T-helper 17 cell (primary cell): ENCODE measurements around the gene OTOL1. TPM values are rescaled to one million over a fixed set of nuclear protein-coding genes. Genes with fewer than 3 reads are reported as not detected.
"Not testable (repeated sequence)": the region's sequence is repeated elsewhere in the genome, so short reads cannot be mapped to it uniquely, and the experiment has no call there.

Source experiments
- ATAC-seq: fragments of 150-1000 bp; cut with Tn5 transposase; 2 replicates; pipeline ENCODE4 v1.10.0; 2021; ENCODE audit warnings: mild to moderate bottlenecking, moderate library complexity
- DNase-seq, 3 donors: peaks; one replicate each; pipeline versions ENCODE4 v3.0.0 to v3.0.0-alpha.2; 2020 to 2021
- H3K9me3 ChIP-seq: one replicate; pipeline ENCODE4 v1.7.0; 2013; ENCODE audit warnings: low read length, mild to moderate bottlenecking; ENCODE audit not compliant: control insufficient read depth, poor library complexity, severe bottlenecking
- H3K27ac Mint-ChIP-seq: one replicate; pipeline ENCODE4 v1.8.0; 2022; ENCODE audit warnings: mild to moderate bottlenecking, moderate library complexity, mixed read lengths
- H3K27me3 Mint-ChIP-seq: one replicate; pipeline ENCODE4 v1.8.0; 2022; ENCODE audit warnings: mixed read lengths
- H3K36me3 Mint-ChIP-seq: one replicate; pipeline ENCODE4 v1.8.0; 2022; ENCODE audit warnings: low read depth, mixed read lengths
- H3K4me1 Mint-ChIP-seq: one replicate; pipeline ENCODE4 v1.8.0; 2022; ENCODE audit warnings: mild to moderate bottlenecking, mixed read lengths
- H3K4me3 Mint-ChIP-seq: one replicate; pipeline ENCODE4 v1.8.0; 2022; ENCODE audit warnings: mild to moderate bottlenecking, moderate library complexity, mixed read lengths
- total RNA-seq, 4 donors: library from RNA in 2 of 4; stranded (reverse) in 2 of 4; gene quantifications; one replicate each; pipeline ENCODE4 v1.2.3 and lab custom pipeline; 2022 to 2026

The OTOL1 gene
- total RNA-seq, 2 donors from 2014 or later, result not detected

- not testable (repeated sequence) for H3K27ac Mint-ChIP-seq, ATAC-seq, H3K4me1 Mint-ChIP-seq, DNase-seq, H3K9me3 ChIP-seq, H3K36me3 Mint-ChIP-seq, H3K4me3 Mint-ChIP-seq
- peaks cover 42% of the 10 kb centered on the region for H3K27me3 Mint-ChIP-seq
Observed at GRCh38 chr3:161490845-161491244, 5.8 kb upstream of the OTOL1 start.

DNA sequence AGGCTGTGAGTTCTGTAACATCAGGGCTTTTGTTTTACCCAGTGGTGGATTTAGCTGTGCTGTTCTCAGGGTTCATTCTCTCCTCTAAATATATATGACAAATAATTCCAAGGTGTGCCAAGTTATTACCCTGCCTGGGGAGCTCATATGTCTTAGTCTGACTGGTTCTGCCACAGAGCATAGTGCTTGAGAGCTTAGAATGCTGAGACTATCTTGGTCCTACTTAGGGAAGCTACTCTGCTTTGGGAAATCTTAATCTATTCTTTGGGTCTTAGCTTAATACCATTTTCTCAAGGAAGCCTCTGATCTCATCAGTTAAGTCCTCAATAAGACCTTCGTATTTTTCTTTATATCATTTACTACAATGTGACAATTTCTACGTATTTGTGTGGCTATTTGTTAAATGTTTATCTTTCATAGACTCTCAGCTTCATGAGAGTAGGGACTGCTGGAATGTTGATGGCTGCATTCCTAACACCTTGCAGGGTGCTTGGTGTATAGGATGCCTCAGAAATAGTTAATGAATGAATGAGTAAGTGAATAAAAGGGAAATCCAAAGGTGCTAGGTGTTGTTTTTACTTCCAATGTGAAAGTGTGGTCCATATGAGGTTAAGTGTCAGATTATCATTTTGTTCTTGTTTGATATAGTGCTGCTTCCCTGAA lies 1.8 kb downstream of the OTOL1 start:
- DNase-seq, result no peak
- no peaks in the 10 kb centered on the region for H3K9me3 ChIP-seq
- ATAC-seq, result no peak
- Mint-ChIP-seq H3K4me3 (no peak overlapping the region), H3K27ac (no peak overlapping the region), H3K4me1 (no peaks in the 10 kb centered on the region), H3K27me3 (peaks cover 22% of the 10 kb centered on the region), H3K36me3 (no peaks in the 10 kb centered on the region)

DNA sequence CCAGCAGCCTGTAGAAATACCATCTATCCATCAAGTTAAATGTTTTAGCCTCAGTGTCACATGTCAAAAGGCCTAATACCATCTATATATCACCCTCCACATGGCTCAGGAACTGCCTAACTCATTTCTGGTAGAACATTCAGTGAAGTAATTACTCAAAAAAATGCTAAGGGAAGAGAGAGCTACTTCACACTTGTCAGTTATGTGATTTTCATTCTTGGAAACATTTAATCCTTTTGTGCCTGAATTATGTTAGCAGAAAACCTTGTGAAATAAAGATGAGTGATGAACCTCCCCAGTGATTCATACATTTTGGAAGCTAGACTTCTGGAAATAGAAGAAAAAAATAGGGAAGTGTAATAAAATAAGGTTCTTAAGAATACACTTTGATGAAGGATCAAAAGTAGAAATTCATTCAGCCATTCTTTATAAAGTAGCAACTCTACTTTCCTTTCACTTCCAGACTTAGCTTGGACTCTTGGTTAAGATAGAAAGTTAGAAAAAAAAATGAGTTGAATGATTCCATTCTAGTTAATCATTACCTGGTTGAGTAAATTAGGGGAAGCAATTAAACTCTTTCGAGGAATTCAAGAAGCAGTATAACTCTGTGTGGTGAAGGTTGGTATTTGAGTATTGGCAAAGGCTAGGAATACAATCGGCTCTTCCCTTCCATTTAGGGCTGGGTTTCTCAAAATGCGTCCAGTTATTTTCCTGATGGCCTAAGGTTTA lies 3.6 kb downstream of the OTOL1 start:
- H3K27me3 Mint-ChIP-seq, result peaks cover 23% of the 10 kb centered on the region
- no peak for ATAC-seq
- no peak for DNase-seq

DNA sequence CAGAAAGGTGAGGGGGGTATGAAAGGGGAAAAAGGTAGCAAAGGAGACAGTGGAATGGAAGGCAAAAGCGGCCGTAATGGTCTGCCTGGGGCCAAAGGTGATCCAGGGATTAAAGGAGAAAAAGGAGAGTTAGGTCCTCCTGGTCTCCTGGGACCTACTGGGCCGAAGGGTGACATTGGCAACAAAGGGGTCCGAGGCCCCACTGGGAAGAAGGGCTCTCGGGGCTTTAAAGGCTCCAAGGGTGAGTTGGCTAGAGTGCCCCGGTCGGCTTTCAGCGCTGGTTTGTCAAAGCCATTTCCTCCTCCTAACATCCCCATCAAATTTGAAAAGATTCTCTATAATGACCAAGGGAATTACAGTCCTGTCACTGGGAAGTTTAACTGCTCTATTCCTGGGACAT lies 6.7 kb downstream of the OTOL1 start:
- no peaks in the 10 kb centered on the region for H3K36me3 Mint-ChIP-seq
- H3K4me1 Mint-ChIP-seq, result no peaks in the 10 kb centered on the region
- ATAC-seq, result no peak

More for the DNA sequence above, 3.6 kb downstream of the OTOL1 start:
- H3K4me3 Mint-ChIP-seq, result no peak overlapping the region
- H3K4me1 Mint-ChIP-seq, result no peaks in the 10 kb centered on the region
- no peak overlapping the region for H3K27ac Mint-ChIP-seq
- H3K9me3 ChIP-seq, result no peaks in the 10 kb centered on the region
- no peaks in the 10 kb centered on the region for H3K36me3 Mint-ChIP-seq

DNA sequence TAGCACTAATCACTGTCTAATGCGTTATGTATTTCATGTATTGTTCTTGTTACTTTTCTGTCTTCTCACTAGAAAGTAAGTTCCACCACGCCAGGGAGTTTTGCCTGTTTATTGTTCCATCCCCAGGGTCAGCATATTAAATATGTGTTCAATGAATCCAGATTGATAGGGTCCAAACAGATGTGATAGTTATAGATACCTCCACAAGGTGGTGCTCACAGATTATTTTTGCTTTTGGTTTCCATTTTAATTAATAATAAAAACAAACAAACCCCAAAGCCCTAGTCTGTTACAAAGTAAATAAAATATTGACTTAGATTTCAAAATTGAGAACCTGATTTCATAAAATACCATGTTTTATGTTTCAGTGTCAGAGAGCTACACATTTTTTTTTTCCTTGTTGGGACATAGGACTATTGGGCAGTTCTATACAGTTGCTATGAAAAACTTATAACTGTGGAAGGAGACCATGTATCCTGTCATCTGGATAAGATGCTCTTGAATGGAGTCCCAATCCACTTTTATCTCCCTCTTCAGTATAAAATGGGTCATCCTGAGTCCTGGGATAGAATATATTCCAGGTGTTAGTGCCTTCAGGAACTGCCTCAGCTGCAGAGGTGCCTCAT lies 12.4 kb downstream of the OTOL1 start:
- DNase-seq, result no peak
- no peak overlapping the region for H3K27ac Mint-ChIP-seq

More for the DNA sequence above, 6.7 kb downstream of the OTOL1 start:
- Mint-ChIP-seq H3K27me3 (peaks cover 23% of the 10 kb centered on the region), H3K27ac (no peak overlapping the region), H3K4me3 (no peak overlapping the region)
- no peak for DNase-seq
- H3K9me3 ChIP-seq, result no peaks in the 10 kb centered on the region

DNA sequence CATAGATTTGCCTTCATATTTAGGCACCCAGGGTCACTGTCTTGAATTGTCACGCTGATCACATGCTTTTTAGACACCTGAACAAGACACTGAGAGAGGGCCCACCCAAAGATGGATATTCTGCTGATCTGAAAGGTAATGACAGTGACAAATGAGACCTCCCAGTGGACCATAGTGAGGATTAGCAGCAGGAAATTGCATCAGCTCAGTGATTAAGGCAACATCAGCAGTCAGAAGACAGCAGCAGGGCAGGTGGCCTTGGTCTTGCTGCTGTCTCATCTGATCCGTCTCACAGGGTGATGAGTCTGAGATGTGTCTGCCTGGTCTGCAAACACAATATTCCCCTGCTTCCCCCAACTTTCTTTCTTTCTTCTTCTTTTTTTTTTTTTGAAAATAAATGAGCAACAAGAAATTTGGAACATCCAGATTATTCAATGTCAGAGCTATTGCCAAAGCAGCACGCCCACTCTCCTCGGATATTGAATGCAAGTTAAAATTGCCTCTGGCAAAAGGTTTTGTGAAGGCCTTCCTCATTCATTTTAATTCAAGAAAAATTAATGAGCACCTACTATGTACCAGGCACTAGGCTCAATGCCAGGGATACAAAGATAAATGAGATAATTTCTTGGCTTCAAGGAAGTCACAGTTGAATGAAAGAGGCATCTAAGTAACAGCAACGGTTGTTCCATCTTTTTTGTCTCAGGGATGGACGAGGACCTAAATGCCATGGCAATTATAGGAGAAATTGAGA lies 14.1 kb downstream of the OTOL1 start:
- H3K27me3 Mint-ChIP-seq, result peaks cover 9% of the 10 kb centered on the region
- no peak overlapping the region for H3K27ac Mint-ChIP-seq
- no peak overlapping the region for H3K4me3 Mint-ChIP-seq
- H3K9me3 ChIP-seq, result peaks cover 3% of the 10 kb centered on the region
- ATAC-seq (no peak), DNase-seq (no peak)
- no peaks in the 10 kb centered on the region for H3K36me3 Mint-ChIP-seq
- H3K4me1 Mint-ChIP-seq, result no peaks in the 10 kb centered on the region

More for the DNA sequence above, 12.4 kb downstream of the OTOL1 start:
- no peaks in the 10 kb centered on the region for H3K27me3 Mint-ChIP-seq
- H3K36me3 Mint-ChIP-seq, result no peaks in the 10 kb centered on the region
- no peak for ATAC-seq
- H3K9me3 ChIP-seq, result no peaks in the 10 kb centered on the region
- H3K4me3 Mint-ChIP-seq, result no peak overlapping the region
- H3K4me1 Mint-ChIP-seq, result no peaks in the 10 kb centered on the region

DNA sequence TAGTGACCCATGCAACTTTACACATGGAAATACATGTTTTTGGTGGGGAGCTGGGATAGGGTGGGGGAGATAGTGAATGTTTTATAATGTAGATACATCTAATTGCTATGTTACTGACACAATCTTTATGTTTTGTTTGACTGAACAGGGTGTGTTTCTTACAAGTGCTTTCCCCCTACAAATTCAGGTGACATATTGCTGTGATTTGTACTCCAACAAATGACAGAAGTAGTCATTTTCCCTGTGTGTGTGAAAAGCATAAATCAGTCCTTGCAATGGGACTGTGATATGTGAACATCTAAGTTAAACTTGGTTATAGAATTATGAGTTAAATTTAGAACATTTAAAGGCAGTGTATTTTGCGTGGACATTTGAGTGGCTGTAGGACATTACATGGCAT lies 27.3 kb downstream of the OTOL1 start:
- H3K4me3 Mint-ChIP-seq, result no peak overlapping the region
- ATAC-seq (no peak), DNase-seq (no peak)
- no peaks in the 10 kb centered on the region for H3K36me3 Mint-ChIP-seq
- H3K27ac Mint-ChIP-seq, result no peak overlapping the region
- no peaks in the 10 kb centered on the region for H3K9me3 ChIP-seq
- no peaks in the 10 kb centered on the region for H3K4me1 Mint-ChIP-seq
- peaks cover under 1% of the 10 kb centered on the region for H3K27me3 Mint-ChIP-seq

GRCh38 chr3:161531930-161532329 lies 35.3 kb downstream of the OTOL1 start:
- no peak overlapping the region for H3K27ac Mint-ChIP-seq
- DNase-seq (no peak), ATAC-seq (no peak)
- no peak overlapping the region for H3K4me3 Mint-ChIP-seq
- no peaks in the 10 kb centered on the region for H3K9me3 ChIP-seq
- H3K4me1 Mint-ChIP-seq, result no peaks in the 10 kb centered on the region
- H3K27me3 Mint-ChIP-seq, result peaks cover 8% of the 10 kb centered on the region
- no peaks in the 10 kb centered on the region for H3K36me3 Mint-ChIP-seq

DNA sequence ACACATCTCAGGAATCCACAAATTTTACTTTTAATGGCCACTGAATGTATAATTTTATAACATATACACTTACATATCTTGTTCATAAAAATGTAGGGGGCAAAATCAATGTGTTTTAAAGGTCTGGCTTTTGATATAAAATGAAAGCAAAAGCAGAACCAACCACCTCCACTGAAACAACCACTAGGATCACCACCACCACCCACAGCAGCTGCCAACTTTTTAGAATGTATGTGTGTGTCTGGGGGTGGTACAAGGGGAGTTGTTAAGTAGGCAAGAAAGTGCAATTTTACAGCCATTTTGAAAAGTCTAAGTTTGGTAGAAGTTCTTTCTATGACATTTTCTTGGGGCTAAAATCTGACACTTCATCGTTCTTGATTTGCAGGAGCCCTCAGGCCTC lies 44.0 kb downstream of the OTOL1 start:
- no peaks in the 10 kb centered on the region for H3K36me3 Mint-ChIP-seq
- H3K27me3 Mint-ChIP-seq, result no peaks in the 10 kb centered on the region
- no peak overlapping the region for H3K4me3 Mint-ChIP-seq
- ATAC-seq, result no peak
- DNase-seq, result no peak
- no peaks in the 10 kb centered on the region for H3K4me1 Mint-ChIP-seq
- no peak overlapping the region for H3K27ac Mint-ChIP-seq
- no peaks in the 10 kb centered on the region for H3K9me3 ChIP-seq

- H3K4me3 Mint-ChIP-seq, result no peak overlapping the region
- no peaks in the 10 kb centered on the region for H3K4me1 Mint-ChIP-seq
- H3K27me3 Mint-ChIP-seq, result peaks cover 3% of the 10 kb centered on the region
- ATAC-seq, result no peak
- H3K9me3 ChIP-seq, result no peaks in the 10 kb centered on the region
- no peak for DNase-seq
- no peaks in the 10 kb centered on the region for H3K36me3 Mint-ChIP-seq
- H3K27ac Mint-ChIP-seq, result no peak overlapping the region
Observed at GRCh38 chr3:161545824-161546223, 49.2 kb downstream of the OTOL1 start.

DNA sequence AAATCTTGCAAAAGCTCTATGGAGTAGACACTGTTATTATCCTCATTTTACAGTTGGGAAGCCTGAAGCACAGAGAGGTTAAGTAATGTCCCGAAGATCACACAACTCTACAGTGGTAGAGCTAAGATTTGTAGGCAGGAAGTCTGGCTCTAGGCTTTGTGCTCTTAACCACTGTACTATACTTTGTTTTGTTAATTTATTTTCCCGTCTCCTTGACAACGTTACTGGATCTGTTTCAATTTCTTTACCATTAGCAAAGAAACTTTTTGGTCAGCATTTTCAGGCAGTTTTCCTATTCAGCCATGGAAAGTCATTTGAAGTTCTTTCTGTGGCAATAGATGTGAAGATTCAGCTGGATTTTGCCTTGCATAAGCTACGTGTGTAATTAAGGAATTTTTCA lies 51.7 kb downstream of the OTOL1 start:
- DNase-seq, result no peak
- H3K9me3 ChIP-seq, result no peaks in the 10 kb centered on the region
- H3K27ac Mint-ChIP-seq, result no peak overlapping the region
- ATAC-seq, result no peak
- H3K36me3 Mint-ChIP-seq, result no peaks in the 10 kb centered on the region
- H3K4me1 Mint-ChIP-seq, result no peaks in the 10 kb centered on the region
- peaks cover 16% of the 10 kb centered on the region for H3K27me3 Mint-ChIP-seq
- no peak overlapping the region for H3K4me3 Mint-ChIP-seq

DNA sequence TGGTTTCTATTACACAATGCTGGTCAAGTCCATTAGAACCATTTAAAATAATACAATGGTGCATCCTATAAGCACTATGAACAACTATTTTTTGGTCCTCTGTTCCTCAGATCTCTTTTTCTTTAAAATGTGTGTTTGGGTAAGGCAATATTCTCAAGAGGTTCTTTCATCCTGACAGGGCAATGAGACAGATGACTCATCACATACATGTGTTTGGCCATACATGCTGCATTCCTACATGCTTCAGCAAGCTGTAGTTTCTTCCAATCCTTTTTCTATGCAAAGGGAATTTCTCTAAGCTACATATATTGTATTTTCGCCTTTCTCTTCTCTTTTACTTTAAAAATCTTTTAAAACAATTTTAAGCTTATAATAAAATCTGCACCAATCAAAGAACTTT lies 52.7 kb downstream of the OTOL1 start:
- Mint-ChIP-seq H3K4me3 (no peak overlapping the region), H3K27ac (no peak overlapping the region), H3K36me3 (no peaks in the 10 kb centered on the region), H3K27me3 (peaks cover 23% of the 10 kb centered on the region), H3K4me1 (no peaks in the 10 kb centered on the region)
- ATAC-seq (no peak), DNase-seq (no peak)
- H3K9me3 ChIP-seq, result no peaks in the 10 kb centered on the region

DNA sequence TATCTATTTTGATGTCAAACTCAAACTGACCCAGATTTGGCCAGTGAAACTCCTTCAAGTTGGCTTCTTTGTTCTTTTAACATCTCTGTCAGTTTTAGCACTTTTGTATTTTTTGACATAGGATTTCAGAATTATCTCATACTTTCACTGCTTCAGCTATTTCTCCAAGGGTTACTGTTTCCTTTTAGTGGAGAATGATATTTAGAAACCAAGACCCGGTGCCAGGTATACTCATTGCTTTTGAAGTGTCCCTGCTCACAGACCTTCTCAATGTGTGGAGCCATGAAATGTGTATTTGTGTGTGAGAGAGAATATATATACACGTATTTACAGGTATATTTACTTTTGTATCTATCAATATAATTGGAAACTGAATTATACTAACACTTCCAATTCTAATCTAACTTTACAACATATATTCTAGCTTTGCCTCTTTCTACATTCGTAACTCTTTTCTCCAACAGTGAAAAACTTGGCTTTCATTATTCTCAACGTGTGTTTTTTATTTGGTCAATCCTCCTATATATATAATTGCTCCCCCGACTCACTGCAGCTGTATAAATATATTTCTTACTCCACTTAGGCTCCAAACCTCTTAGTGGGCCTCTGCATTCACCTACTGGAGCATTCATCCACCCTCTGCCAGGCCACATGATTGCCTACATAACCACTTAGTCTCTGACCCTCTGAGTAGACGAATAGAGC lies 54.0 kb downstream of the OTOL1 start:
- Mint-ChIP-seq H3K4me1 (no peaks in the 10 kb centered on the region), H3K36me3 (no peaks in the 10 kb centered on the region), H3K4me3 (no peak overlapping the region), H3K27ac (no peak overlapping the region), H3K27me3 (peaks cover 33% of the 10 kb centered on the region)
- no peak for DNase-seq
- no peak for ATAC-seq
- H3K9me3 ChIP-seq, result no peaks in the 10 kb centered on the region
